ENCODE data around the gene DIPK1B. TPM values are rescaled to one million over a fixed set of nuclear protein-coding genes. Genes with fewer than 3 reads are reported as not detected.

DIPK1B gene
- total RNA-seq, 2 experiments from 2014 or later, result 0.15 to 0.18 TPM

DNA sequence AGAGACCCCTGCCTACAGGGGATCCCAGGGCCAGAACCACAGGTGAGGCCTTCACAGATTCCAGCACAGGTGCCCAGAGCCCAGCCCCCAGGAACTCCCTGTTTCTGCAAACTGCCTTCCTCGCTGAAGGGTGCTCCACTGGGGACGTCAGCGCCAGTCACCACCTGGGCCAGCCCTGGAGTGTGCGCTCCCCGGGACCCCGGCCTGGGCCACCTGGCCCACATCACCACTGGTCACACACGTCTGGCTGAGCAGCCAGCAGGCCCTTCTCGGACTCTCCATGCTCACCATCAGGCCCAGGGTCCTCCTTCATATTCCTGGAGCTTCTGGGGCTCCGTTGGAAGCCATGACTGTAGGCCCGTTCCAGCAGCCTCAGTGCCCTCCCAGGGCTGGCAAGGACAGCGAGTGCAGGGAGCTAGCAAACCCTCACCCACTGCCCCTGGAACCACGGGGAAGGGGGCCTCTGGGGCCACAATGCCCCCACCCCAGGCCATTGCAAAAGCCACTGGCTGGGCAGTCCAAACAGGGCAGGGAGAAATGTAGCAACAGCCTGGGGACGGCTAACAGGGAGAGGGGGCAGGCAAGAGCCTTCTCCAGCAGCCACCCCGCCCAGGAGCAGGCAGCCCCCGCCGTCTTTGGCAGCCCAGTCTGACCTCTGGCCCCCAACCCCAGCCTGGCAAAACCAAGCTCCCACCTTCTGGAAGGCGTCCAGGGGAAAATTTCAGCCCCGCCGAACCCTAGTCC lies 26.4 kb upstream of the DIPK1B start:
- no peaks in the 10 kb centered on the region for H3K36me3 Mint-ChIP-seq (ENCODE audit: low read depth)
- ChIA-PET CTCF (interaction anchor here (0.6 kb wide), 1 partner anchor 41 kb away, joined by 3 read pairs; no protein-coding TSS in a partner anchor), POLR2A (interaction anchor here (1.0 to 1.1 kb wide), 2 partner anchors 28 to 42 kb away, joined by 3 to 5 read pairs; no protein-coding TSS in a partner anchor)
- no peaks in the 10 kb centered on the region for H3K9me3 Mint-ChIP-seq
- H3K27me3 Mint-ChIP-seq, result peaks cover 11% of the 10 kb centered on the region
- H3K4me3 Mint-ChIP-seq, result peak overlapping the region; percentile 72
- peak overlapping the region; percentile 26 for H3K27ac Mint-ChIP-seq
- DNase-seq, result no peak
- peaks cover 6% of the 10 kb centered on the region for H3K4me1 Mint-ChIP-seq

- no peak overlapping the region for H3K27ac Mint-ChIP-seq
- DNase-seq, result no peak
- ChIA-PET CTCF (interaction anchor here (1.0 kb wide), 1 partner anchor 22 kb away, joined by 3 read pairs; no protein-coding TSS in a partner anchor), POLR2A (interaction anchor here (1.0 kb wide), 1 partner anchor 28 kb away, joined by 3 read pairs; no protein-coding TSS in a partner anchor)
- H3K27me3 Mint-ChIP-seq, result peaks cover 11% of the 10 kb centered on the region
- peaks cover 6% of the 10 kb centered on the region for H3K4me1 Mint-ChIP-seq
- H3K9me3 Mint-ChIP-seq, result no peaks in the 10 kb centered on the region
- H3K4me3 Mint-ChIP-seq, result peak overlapping the region; percentile 72
- H3K36me3 Mint-ChIP-seq (ENCODE audit: low read depth), result no peaks in the 10 kb centered on the region
These were observed 25.9 kb upstream of the DIPK1B start for GRCh38 chr9:136686534-136686793.

- POLR2A ChIA-PET, result no interaction called here
- Mint-ChIP-seq H3K36me3 (ENCODE audit: low read depth) (no peaks in the 10 kb centered on the region), H3K4me1 (peaks cover 6% of the 10 kb centered on the region), H3K27me3 (peaks cover 11% of the 10 kb centered on the region), H3K9me3 (no peaks in the 10 kb centered on the region), H3K27ac (peak within 1 kb of the TSS; percentile 26), H3K4me3 (peak within 1 kb of the TSS; percentile 76)
- CTCF ChIA-PET, result interaction anchor here (1.0 kb wide), 1 partner anchor 23 kb away, joined by 3 read pairs; no protein-coding TSS in a partner anchor
- DNase-seq, result peak; percentile 72
These were observed 25.3 kb upstream of the DIPK1B start, which contains the start of gene AGPAT2 for GRCh38 chr9:136686794-136687711. Gene AGPAT2, minus strand, starts transcription at chr9:136687457. Its CDS starts 100 bp downstream, at chr9:136687357.

DNA sequence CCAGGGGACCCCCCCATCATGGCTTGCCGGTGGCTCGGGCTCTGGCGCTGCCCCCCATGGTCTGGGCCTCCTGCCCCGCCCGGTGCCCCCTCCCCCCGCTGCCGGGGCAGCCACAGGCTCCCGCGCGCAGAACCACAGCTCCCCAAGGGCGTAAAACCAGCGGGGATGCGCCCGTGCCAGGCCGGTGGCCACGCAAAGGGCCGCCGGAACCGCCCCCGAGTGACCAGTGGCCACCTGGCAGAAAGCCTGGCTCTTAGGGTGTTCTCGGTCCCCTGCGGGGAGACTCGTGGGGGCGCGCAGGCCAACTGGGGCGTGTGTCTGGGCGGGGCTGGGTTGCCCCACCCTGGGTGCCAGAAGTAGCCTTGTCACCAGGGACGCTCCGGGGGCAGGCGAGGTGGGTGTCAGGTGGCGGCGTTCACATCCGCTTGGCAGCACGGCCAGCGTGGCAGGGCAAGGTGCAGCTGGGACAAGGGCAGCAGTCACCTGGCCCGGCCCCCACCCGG lies 24.6 kb upstream of the DIPK1B start:
- Mint-ChIP-seq H3K9me3 (no peaks in the 10 kb centered on the region), H3K27ac (no peak overlapping the region), H3K27me3 (peaks cover 11% of the 10 kb centered on the region), H3K36me3 (ENCODE audit: low read depth) (no peaks in the 10 kb centered on the region), H3K4me1 (peaks cover 6% of the 10 kb centered on the region), H3K4me3 (peak overlapping the region; percentile 32)
- ChIA-PET POLR2A (interaction anchor here (1.3 kb wide), 1 partner anchor 40 kb away, joined by 6 read pairs; no protein-coding TSS in a partner anchor), CTCF (interaction anchor here (1.0 kb wide), 1 partner anchor 23 kb away, joined by 3 read pairs; no protein-coding TSS in a partner anchor)
- no peak for DNase-seq

GRCh38 chr9:136688274-136689107 lies 23.9 kb upstream of the DIPK1B start:
- no peak overlapping the region for H3K27ac Mint-ChIP-seq
- DNase-seq, result no peak
- POLR2A ChIA-PET, result interaction anchor here (1.3 kb wide), 1 partner anchor 39 kb away, joined by 6 read pairs; no protein-coding TSS in a partner anchor
- peak overlapping the region; percentile 32 for H3K4me3 Mint-ChIP-seq
- peaks cover 11% of the 10 kb centered on the region for H3K27me3 Mint-ChIP-seq
- CTCF ChIA-PET, result interaction anchor here (0.9 kb wide), 1 partner anchor 17 kb away, joined by 3 read pairs; no protein-coding TSS in a partner anchor
- no peaks in the 10 kb centered on the region for H3K36me3 Mint-ChIP-seq (ENCODE audit: low read depth)
- no peaks in the 10 kb centered on the region for H3K9me3 Mint-ChIP-seq
- peaks cover 6% of the 10 kb centered on the region for H3K4me1 Mint-ChIP-seq

GRCh38 chr9:136689108-136689460 lies 23.3 kb upstream of the DIPK1B start:
- Mint-ChIP-seq H3K4me1 (peaks cover 6% of the 10 kb centered on the region), H3K4me3 (no peak overlapping the region), H3K36me3 (ENCODE audit: low read depth) (no peaks in the 10 kb centered on the region), H3K27me3 (peaks cover 11% of the 10 kb centered on the region), H3K27ac (no peak overlapping the region), H3K9me3 (no peaks in the 10 kb centered on the region)
- ChIA-PET CTCF (interaction anchor here (0.9 kb wide), 1 partner anchor 17 kb away, joined by 3 read pairs; no protein-coding TSS in a partner anchor), POLR2A (interaction anchor here (1.3 kb wide), 1 partner anchor 39 kb away, joined by 6 read pairs; no protein-coding TSS in a partner anchor)
- DNase-seq, result no peak

GRCh38 chr9:136690104-136690805 lies 22.1 kb upstream of the DIPK1B start:
- Mint-ChIP-seq H3K27ac (no peak overlapping the region), H3K9me3 (no peaks in the 10 kb centered on the region), H3K4me1 (peaks cover 6% of the 10 kb centered on the region), H3K27me3 (peaks cover 11% of the 10 kb centered on the region), H3K4me3 (no peak overlapping the region), H3K36me3 (ENCODE audit: low read depth) (no peaks in the 10 kb centered on the region)
- CTCF ChIA-PET, result no interaction called here
- POLR2A ChIA-PET, result interaction anchor here (0.7 kb wide), 1 partner anchor 37 kb away, joined by 3 read pairs; no protein-coding TSS in a partner anchor
- DNase-seq, result no peak

- ChIA-PET POLR2A (no interaction called here), CTCF (no interaction called here)
- H3K36me3 Mint-ChIP-seq (ENCODE audit: low read depth), result no peaks in the 10 kb centered on the region
- H3K27ac Mint-ChIP-seq, result no peak overlapping the region
- no peak overlapping the region for H3K4me3 Mint-ChIP-seq
- H3K9me3 Mint-ChIP-seq, result no peaks in the 10 kb centered on the region
- peaks cover 5% of the 10 kb centered on the region for H3K4me1 Mint-ChIP-seq
- peaks cover 11% of the 10 kb centered on the region for H3K27me3 Mint-ChIP-seq
- no peak for DNase-seq
These were observed 21.5 kb upstream of the DIPK1B start for GRCh38 chr9:136690806-136691261.

GRCh38 chr9:136691316-136692184 lies 20.8 kb upstream of the DIPK1B start:
- peaks cover 14% of the 10 kb centered on the region for H3K27me3 Mint-ChIP-seq
- H3K4me1 Mint-ChIP-seq, result no peaks in the 10 kb centered on the region
- H3K4me3 Mint-ChIP-seq, result no peak overlapping the region
- H3K9me3 Mint-ChIP-seq, result no peaks in the 10 kb centered on the region
- H3K27ac Mint-ChIP-seq, result no peak overlapping the region
- H3K36me3 Mint-ChIP-seq (ENCODE audit: low read depth), result no peaks in the 10 kb centered on the region
- ChIA-PET POLR2A (no interaction called here), CTCF (no interaction called here)
- no peak for DNase-seq

- Mint-ChIP-seq H3K36me3 (ENCODE audit: low read depth) (no peaks in the 10 kb centered on the region), H3K9me3 (no peaks in the 10 kb centered on the region), H3K4me3 (no peak overlapping the region), H3K27me3 (peaks cover 16% of the 10 kb centered on the region), H3K4me1 (no peaks in the 10 kb centered on the region), H3K27ac (no peak overlapping the region)
- POLR2A ChIA-PET, result no interaction called here
- no peak for DNase-seq
- CTCF ChIA-PET, result no interaction called here
These were observed 19.9 kb upstream of the DIPK1B start for GRCh38 chr9:136692185-136693134.
